ENCODE data around the gene THSD4. TPM values are rescaled to one million over a fixed set of nuclear protein-coding genes. Genes with fewer than 3 reads are reported as not detected.

Gene THSD4
- total RNA-seq, 1 experiment from 2014 or later = 65.4 TPM

- Histone ChIP-seq H3K36me3 (ENCODE audit: control insufficient read depth, insufficient read depth, low read length) (no peaks in the 10 kb centered on the region), H3K27ac (ENCODE audit: low read length) (no peak overlapping the region), H3K9me3 (ENCODE audit: control insufficient read depth, insufficient read depth, low read depth, low read length) (no peaks in the 10 kb centered on the region), H3K4me3 (ENCODE audit: low read depth in 2 of 2, low read length in 2 of 2) (no peak overlapping the region), H3K27me3 (ENCODE audit: control insufficient read depth, insufficient read depth, low read length) (no peaks in the 10 kb centered on the region), H3K4me1 (ENCODE audit: control insufficient read depth, insufficient read depth, low read length) (no peaks in the 10 kb centered on the region)
- BruUV-seq (replicated peaks) = no TSS peak
- ChIA-PET CTCF (no interaction called here), POLR2A (no interaction called here)
- no peak for DNase-seq (ENCODE audit: low read depth, low spot score)
- TF ChIP-seq SIN3A (IDR thresholded peaks at IDR 0.05; ENCODE audit: borderline replicate concordance, insufficient read depth, low read depth, low read length) (no peak), TCF7L2 (IDR thresholded peaks at IDR 0.05; ENCODE audit: low read depth, low read length) (no peak), REST (IDR thresholded peaks at IDR 0.05; ENCODE audit: insufficient read depth in 1 of 2, low read depth in 2 of 2, low read length in 1 of 2) (no peak), CTCF (IDR thresholded peaks at IDR 0.05) (no peak), POLR2AphosphoS5 (IDR thresholded peaks at IDR 0.05; ENCODE audit: low read depth, low read length) (no peak)
- in situ Hi-C loops (cut with HindIII; ENCODE audit: low pct_unique_long_range_greater_than_20kb, low sequenced_read_pairs) (no loop called here), intact Hi-C loops (cut with micrococcal nuclease; ENCODE audit: unreplicated experiment) (no loop called here)
- no peak for ATAC-seq
These were observed 374.3 kb downstream of the THSD4 start for GRCh38 chr15:71489570-71489969.

GRCh38 chr15:71493526-71493925, 378.3 kb downstream of the THSD4 start:
- Histone ChIP-seq H3K27ac (ENCODE audit: low read length) (no peak overlapping the region), H3K4me3 (ENCODE audit: low read depth in 2 of 2, low read length in 2 of 2) (no peak overlapping the region), H3K4me1 (ENCODE audit: control insufficient read depth, insufficient read depth, low read length) (no peaks in the 10 kb centered on the region), H3K9me3 (ENCODE audit: control insufficient read depth, insufficient read depth, low read depth, low read length) (no peaks in the 10 kb centered on the region), H3K36me3 (ENCODE audit: control insufficient read depth, insufficient read depth, low read length) (no peaks in the 10 kb centered on the region), H3K27me3 (ENCODE audit: control insufficient read depth, insufficient read depth, low read length) (no peaks in the 10 kb centered on the region)
- ATAC-seq (no peak), DNase-seq (ENCODE audit: low read depth, low spot score) (no peak)
- ChIA-PET POLR2A (no interaction called here), CTCF (no interaction called here)
- intact Hi-C loops (cut with micrococcal nuclease; ENCODE audit: unreplicated experiment) = no loop called here
- no peak for TF ChIP-seq TCF7L2 (IDR thresholded peaks at IDR 0.05; ENCODE audit: low read depth, low read length)
- TF ChIP-seq POLR2AphosphoS5 (IDR thresholded peaks at IDR 0.05; ENCODE audit: low read depth, low read length) = no peak
- no peak for TF ChIP-seq SIN3A (IDR thresholded peaks at IDR 0.05; ENCODE audit: borderline replicate concordance, insufficient read depth, low read depth, low read length)
- no peak for TF ChIP-seq CTCF (IDR thresholded peaks at IDR 0.05)
- TF ChIP-seq REST (IDR thresholded peaks at IDR 0.05; ENCODE audit: insufficient read depth in 1 of 2, low read depth in 2 of 2, low read length in 1 of 2) = no peak
- in situ Hi-C loops (cut with HindIII; ENCODE audit: low pct_unique_long_range_greater_than_20kb, low sequenced_read_pairs) = no loop called here
- BruUV-seq (replicated peaks) = no TSS peak
